ENCODE results near the gene CHRNB4. TPM values are rescaled to one million over a fixed set of nuclear protein-coding genes. Genes with fewer than 3 reads are reported as not detected.

CHRNB4 gene, protein sequence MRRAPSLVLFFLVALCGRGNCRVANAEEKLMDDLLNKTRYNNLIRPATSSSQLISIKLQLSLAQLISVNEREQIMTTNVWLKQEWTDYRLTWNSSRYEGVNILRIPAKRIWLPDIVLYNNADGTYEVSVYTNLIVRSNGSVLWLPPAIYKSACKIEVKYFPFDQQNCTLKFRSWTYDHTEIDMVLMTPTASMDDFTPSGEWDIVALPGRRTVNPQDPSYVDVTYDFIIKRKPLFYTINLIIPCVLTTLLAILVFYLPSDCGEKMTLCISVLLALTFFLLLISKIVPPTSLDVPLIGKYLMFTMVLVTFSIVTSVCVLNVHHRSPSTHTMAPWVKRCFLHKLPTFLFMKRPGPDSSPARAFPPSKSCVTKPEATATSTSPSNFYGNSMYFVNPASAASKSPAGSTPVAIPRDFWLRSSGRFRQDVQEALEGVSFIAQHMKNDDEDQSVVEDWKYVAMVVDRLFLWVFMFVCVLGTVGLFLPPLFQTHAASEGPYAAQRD
- total RNA-seq, result not detected in 2 replicates

GRCh38 chr15:78641102-78641748 lies at the start of gene CHRNB4:
Gene CHRNB4 (minus strand): TSS chr15:78641210. CDS start chr15:78641133, 77 bp downstream.

GRCh38 chr15:78620527-78621421 lies 20.2 kb downstream of the CHRNB4 start, which contains the start of gene CHRNA3:
Gene CHRNA3 (minus strand): TSS chr15:78620996. CDS start chr15:78620794, 202 bp downstream.

Small RNAs within 50 kb of the gene (small RNA-seq; reads per million reads assigned to genes)
- gene AC067863.2 (ENCODE audit: low replicate concordance), result not detected

Other genes with a start within 250 kb of the CHRNB4 start
- gene IREB2, start 203.0 kb downstream of the CHRNB4 start, total RNA-seq, result 24.1 and 24.8 TPM in 2 replicates
- gene HYKK, start 133.6 kb downstream of the CHRNB4 start, total RNA-seq, result 1.1 TPM in 2 replicates
- gene PSMA4, start 100.8 kb downstream of the CHRNB4 start, total RNA-seq, result 200 and 263 TPM in 2 replicates
- 0.66 and 2.0 TPM in 2 replicates for gene CHRNA5, start 75.7 kb downstream of the CHRNB4 start, total RNA-seq
- under 0.01 TPM in 1 of 2 replicates, not detected in the other for gene CHRNA3, start 20.2 kb downstream of the CHRNB4 start, total RNA-seq
- gene ADAMTS7, start 170.3 kb upstream of the CHRNB4 start, total RNA-seq, result 7.7 and 18.8 TPM in 2 replicates
- gene MORF4L1, start 231.7 kb upstream of the CHRNB4 start, total RNA-seq, result 284 and 405 TPM in 2 replicates

All from placental pericyte (primary cell).